ENCODE data around the gene GPRIN1.

Gene GPRIN1

GRCh38 chr5:176570044-176570443 lies 39.9 kb downstream of the GPRIN1 start:
- no peak overlapping the region for H2AK5ac ChIP-seq (ENCODE audit: low read length, severe bottlenecking)
- H3K79me1 ChIP-seq (replicated peaks; ENCODE audit: low read length, poor library complexity, severe bottlenecking): no peaks in the 10 kb centered on the region
- H3K27ac ChIP-seq (ENCODE audit: low read length, poor library complexity, severe bottlenecking): no peak overlapping the region
- H2BK15ac ChIP-seq (ENCODE audit: low read depth, poor library complexity, severe bottlenecking): no peak overlapping the region
- H3K4ac ChIP-seq (ENCODE audit: low read depth in 1 of 2, low read length in 2 of 2): no peak overlapping the region
- peaks cover 4% of the 10 kb centered on the region for H3K9me3 ChIP-seq (ENCODE audit: control insufficient read depth, low read length)
- H3K9ac ChIP-seq (ENCODE audit: low read length): no peak overlapping the region
- H4K91ac ChIP-seq (ENCODE audit: low read length): no peak overlapping the region
- H3K36me3 ChIP-seq (ENCODE audit: control insufficient read depth in 1 of 2, insufficient read depth in 2 of 2, low read depth in 1 of 2, low read length in 2 of 2): no peaks in the 10 kb centered on the region
- H3K4me1 ChIP-seq (ENCODE audit: control insufficient read depth, insufficient read depth, low read depth, low read length): no peaks in the 10 kb centered on the region
- H3K27me3 ChIP-seq (ENCODE audit: control insufficient read depth in 1 of 2, insufficient read depth in 1 of 2, low read length in 2 of 2): peaks cover 10 to 63% of the 10 kb centered on the region in 2 experiments
- no peak overlapping the region for H2AFZ ChIP-seq (ENCODE audit: low read depth, low read length)
- H3K23ac ChIP-seq (ENCODE audit: low read length in 2 of 2): no peak overlapping the region
- H2BK5ac ChIP-seq (ENCODE audit: low read depth, low read length, poor library complexity, severe bottlenecking): no peak overlapping the region
- no peak overlapping the region for H4K8ac ChIP-seq (ENCODE audit: low read length)
- DNase-seq: peak; percentile 16
- H3K4me2 ChIP-seq (ENCODE audit: low read length, poor library complexity, severe bottlenecking): no peak overlapping the region
- no peak overlapping the region for H2BK120ac ChIP-seq (ENCODE audit: low read depth, low read length)
- H3K4me3 ChIP-seq (ENCODE audit: insufficient read depth in 1 of 2, low read depth in 1 of 2, low read length in 2 of 2): no peak overlapping the region
- no peak overlapping the region for H2BK12ac ChIP-seq (ENCODE audit: low read length in 2 of 2)
- 84% methylated on average over 6 of the region's 6 CpGs for WGBS
- H3K14ac ChIP-seq (ENCODE audit: low read length in 2 of 2): no peak overlapping the region
- no peak overlapping the region for H3K18ac ChIP-seq (ENCODE audit: low read depth in 1 of 2, low read length in 2 of 2)

DNA sequence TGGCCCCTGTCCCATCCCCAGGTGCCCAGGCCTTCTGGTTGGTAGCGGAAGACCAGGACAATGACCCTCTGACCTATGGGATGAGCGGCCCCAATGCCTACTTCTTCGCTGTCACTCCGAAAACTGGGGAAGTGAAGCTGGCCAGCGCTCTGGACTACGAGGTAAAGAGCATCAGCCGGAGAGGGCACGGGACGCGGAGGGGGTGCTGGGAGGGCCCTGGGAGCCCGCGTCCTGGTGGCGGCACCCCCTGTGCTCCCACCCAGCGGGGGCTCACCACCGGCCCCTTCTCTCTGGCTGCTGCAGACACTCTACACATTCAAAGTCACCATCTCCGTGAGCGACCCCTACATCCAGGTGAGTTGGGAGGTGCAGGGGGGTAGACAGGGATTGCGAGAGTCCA lies 41.3 kb downstream of the GPRIN1 start:
- Histone ChIP-seq H3K4me3 (ENCODE audit: insufficient read depth in 1 of 2, low read depth in 1 of 2, low read length in 2 of 2) (no peak overlapping the region), H3K14ac (ENCODE audit: low read length in 2 of 2) (no peak overlapping the region), H3K4ac (ENCODE audit: low read depth in 1 of 2, low read length in 2 of 2) (no peak overlapping the region), H4K91ac (ENCODE audit: low read length) (no peak overlapping the region), H3K79me1 (replicated peaks; ENCODE audit: low read length, poor library complexity, severe bottlenecking) (no peaks in the 10 kb centered on the region), H2BK5ac (ENCODE audit: low read depth, low read length, poor library complexity, severe bottlenecking) (no peak overlapping the region), H2AFZ (ENCODE audit: low read depth, low read length) (no peak overlapping the region), H3K27ac (ENCODE audit: low read length, poor library complexity, severe bottlenecking) (no peak overlapping the region), H3K27me3 (ENCODE audit: control insufficient read depth in 1 of 2, insufficient read depth in 1 of 2, low read length in 2 of 2) (peaks cover 10 to 53% of the 10 kb centered on the region in 2 experiments), H4K8ac (ENCODE audit: low read length) (no peak overlapping the region), H3K23ac (ENCODE audit: low read length in 2 of 2) (no peak overlapping the region), H2BK12ac (ENCODE audit: low read length in 2 of 2) (no peak overlapping the region), H3K36me3 (ENCODE audit: control insufficient read depth in 1 of 2, insufficient read depth in 2 of 2, low read depth in 1 of 2, low read length in 2 of 2) (no peaks in the 10 kb centered on the region), H3K4me2 (ENCODE audit: low read length, poor library complexity, severe bottlenecking) (no peak overlapping the region), H3K9ac (ENCODE audit: low read length) (no peak overlapping the region), H3K9me3 (ENCODE audit: control insufficient read depth, low read length) (peaks cover 4% of the 10 kb centered on the region), H3K18ac (ENCODE audit: low read depth in 1 of 2, low read length in 2 of 2) (no peak overlapping the region), H2AK5ac (ENCODE audit: low read length, severe bottlenecking) (no peak overlapping the region), H2BK120ac (ENCODE audit: low read depth, low read length) (no peak overlapping the region), H3K4me1 (ENCODE audit: control insufficient read depth, insufficient read depth, low read depth, low read length) (no peaks in the 10 kb centered on the region), H2BK15ac (ENCODE audit: low read depth, poor library complexity, severe bottlenecking) (no peak overlapping the region)
- no peak for DNase-seq
- WGBS: 92% methylated on average over 10 of the region's 18 CpGs

DNA sequence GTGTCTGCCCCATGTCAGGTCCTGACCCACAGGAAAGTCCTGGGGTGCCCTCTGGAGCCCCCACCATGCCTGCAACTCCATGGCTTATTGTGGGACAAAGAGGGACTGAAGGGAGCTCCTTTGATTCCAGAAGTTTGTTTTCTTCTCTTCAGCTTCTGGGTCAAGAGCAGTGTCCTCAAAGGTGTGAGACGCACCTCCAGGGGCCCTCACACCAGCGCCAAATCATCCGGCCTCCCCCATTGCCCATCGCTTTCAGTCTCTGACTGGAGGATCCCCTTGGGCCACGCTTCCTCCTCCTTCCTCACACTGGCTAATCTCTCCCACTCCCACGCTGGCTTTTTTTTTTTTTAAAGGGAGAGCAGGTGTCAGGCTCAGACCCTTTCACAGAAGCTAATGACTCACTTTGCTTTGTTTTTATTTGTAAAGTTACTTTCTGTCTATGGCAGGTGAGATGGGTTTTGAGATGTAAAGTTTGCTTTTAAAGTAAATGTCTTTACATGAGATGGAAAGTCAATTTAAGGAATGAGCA lies 44.1 kb downstream of the GPRIN1 start:
- H3K36me3 ChIP-seq (ENCODE audit: control insufficient read depth in 1 of 2, insufficient read depth in 2 of 2, low read depth in 1 of 2, low read length in 2 of 2): no peaks in the 10 kb centered on the region
- H4K8ac ChIP-seq (ENCODE audit: low read length): no peak overlapping the region
- H2BK120ac ChIP-seq (ENCODE audit: low read depth, low read length): no peak overlapping the region
- H3K27me3 ChIP-seq (ENCODE audit: control insufficient read depth in 1 of 2, insufficient read depth in 1 of 2, low read length in 2 of 2): peaks cover 0 to 56% of the 10 kb centered on the region in 2 experiments
- peaks cover 4% of the 10 kb centered on the region for H3K9me3 ChIP-seq (ENCODE audit: control insufficient read depth, low read length)
- no peak overlapping the region for H4K91ac ChIP-seq (ENCODE audit: low read length)
- H3K4me3 ChIP-seq (ENCODE audit: insufficient read depth in 1 of 2, low read depth in 1 of 2, low read length in 2 of 2): no peak overlapping the region
- no peak overlapping the region for H3K4ac ChIP-seq (ENCODE audit: low read depth in 1 of 2, low read length in 2 of 2)
- no peak overlapping the region for H3K27ac ChIP-seq (ENCODE audit: low read length, poor library complexity, severe bottlenecking)
- WGBS: 32% methylated on average over 4 of the region's 6 CpGs
- H3K23ac ChIP-seq (ENCODE audit: low read length in 2 of 2): no peak overlapping the region
- no peak overlapping the region for H2BK5ac ChIP-seq (ENCODE audit: low read depth, low read length, poor library complexity, severe bottlenecking)
- no peak for DNase-seq
- no peak overlapping the region for H3K18ac ChIP-seq (ENCODE audit: low read depth in 1 of 2, low read length in 2 of 2)
- H3K9ac ChIP-seq (ENCODE audit: low read length): no peak overlapping the region
- no peak overlapping the region for H2BK12ac ChIP-seq (ENCODE audit: low read length in 2 of 2)
- no peak overlapping the region for H2AFZ ChIP-seq (ENCODE audit: low read depth, low read length)
- H3K4me1 ChIP-seq (ENCODE audit: control insufficient read depth, insufficient read depth, low read depth, low read length): no peaks in the 10 kb centered on the region
- H3K79me1 ChIP-seq (replicated peaks; ENCODE audit: low read length, poor library complexity, severe bottlenecking): no peaks in the 10 kb centered on the region
- H3K4me2 ChIP-seq (ENCODE audit: low read length, poor library complexity, severe bottlenecking): no peak overlapping the region
- H2AK5ac ChIP-seq (ENCODE audit: low read length, severe bottlenecking): no peak overlapping the region
- H2BK15ac ChIP-seq (ENCODE audit: low read depth, poor library complexity, severe bottlenecking): no peak overlapping the region
- no peak overlapping the region for H3K14ac ChIP-seq (ENCODE audit: low read length in 2 of 2)

DNA sequence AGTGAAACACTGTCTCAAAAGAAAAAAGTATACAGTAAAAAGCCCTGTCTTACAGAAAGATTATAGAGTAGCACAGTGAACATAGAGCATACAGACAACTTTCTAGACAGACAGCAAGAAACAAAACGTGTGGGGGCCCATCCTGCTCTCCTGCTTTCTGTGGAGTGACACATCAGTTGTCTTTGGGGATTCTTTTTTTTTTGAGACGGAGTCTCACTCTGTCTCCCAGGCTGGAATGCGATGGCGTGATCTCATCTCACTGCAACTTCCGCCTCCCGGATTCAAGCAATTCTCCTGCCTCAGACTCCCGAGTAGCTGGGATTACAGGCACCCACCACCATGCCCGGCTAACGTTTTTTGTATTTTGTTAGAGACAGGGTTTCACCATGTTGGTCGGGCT lies 46.0 kb downstream of the GPRIN1 start:
- Histone ChIP-seq H3K9me3 (ENCODE audit: control insufficient read depth, low read length) (peaks cover 5% of the 10 kb centered on the region), H2BK5ac (ENCODE audit: low read depth, low read length, poor library complexity, severe bottlenecking) (no peak overlapping the region), H2BK12ac (ENCODE audit: low read length in 2 of 2) (no peak overlapping the region), H3K79me1 (replicated peaks; ENCODE audit: low read length, poor library complexity, severe bottlenecking) (no peaks in the 10 kb centered on the region), H3K27ac (ENCODE audit: low read length, poor library complexity, severe bottlenecking) (no peak overlapping the region), H3K27me3 (ENCODE audit: control insufficient read depth in 1 of 2, insufficient read depth in 1 of 2, low read length in 2 of 2) (peaks cover 0 to 50% of the 10 kb centered on the region in 2 experiments), H3K18ac (ENCODE audit: low read depth in 1 of 2, low read length in 2 of 2) (no peak overlapping the region), H3K23ac (ENCODE audit: low read length in 2 of 2) (no peak overlapping the region), H3K4me1 (ENCODE audit: control insufficient read depth, insufficient read depth, low read depth, low read length) (no peaks in the 10 kb centered on the region), H3K36me3 (ENCODE audit: control insufficient read depth in 1 of 2, insufficient read depth in 2 of 2, low read depth in 1 of 2, low read length in 2 of 2) (no peaks in the 10 kb centered on the region), H4K8ac (ENCODE audit: low read length) (no peak overlapping the region), H3K9ac (ENCODE audit: low read length) (no peak overlapping the region), H3K4me2 (ENCODE audit: low read length, poor library complexity, severe bottlenecking) (no peak overlapping the region), H2AK5ac (ENCODE audit: low read length, severe bottlenecking) (no peak overlapping the region), H3K4me3 (ENCODE audit: insufficient read depth in 1 of 2, low read depth in 1 of 2, low read length in 2 of 2) (no peak overlapping the region), H2AFZ (ENCODE audit: low read depth, low read length) (no peak overlapping the region), H3K4ac (ENCODE audit: low read depth in 1 of 2, low read length in 2 of 2) (no peak overlapping the region), H2BK120ac (ENCODE audit: low read depth, low read length) (no peak overlapping the region), H4K91ac (ENCODE audit: low read length) (no peak overlapping the region), H2BK15ac (ENCODE audit: low read depth, poor library complexity, severe bottlenecking) (no peak overlapping the region), H3K14ac (ENCODE audit: low read length in 2 of 2) (no peak overlapping the region)
- WGBS: 79% methylated on average over 10 of the region's 10 CpGs
- peak; percentile 18 for DNase-seq
